Peyer's patch (tissue), 4 donors: ENCODE measurements around the gene HSPA2.

Experiments
- CTCF ChIP-seq, 6 experiments: fragments of 450-650 bp in 4 of 6; fragments of 200-600 bp in 2 of 6; sonication (generic) in 1 of 6; IDR thresholded peaks; one replicate each; pipeline ENCODE4 v1.5.1; 2017 to 2019; ENCODE audit warnings: antibody characterized with exemption in 6 of 6, mild to moderate bottlenecking in 3 of 6, moderate library complexity in 1 of 6
- POLR2A ChIP-seq, 2 donors: fragments of 450-650 bp; IDR thresholded peaks; one replicate each; pipeline ENCODE4 v1.5.1; 2017; ENCODE audit warnings: antibody characterized with exemption in 2 of 2, mild to moderate bottlenecking in 2 of 2, moderate library complexity in 2 of 2

GRCh38 chr14:64518229-64518628 is 22.3 kb upstream of the HSPA2 start:
- TF ChIP-seq CTCF (IDR thresholded peaks at IDR 0.05) (no peak), POLR2A (IDR thresholded peaks at IDR 0.05) (no peak)
